DMS79 (cell line): ENCODE data around the gene KRT76.

ENCODE experiments used
- DNase-seq: peaks from one replicate; lab custom pipeline; 2025; lab: John Stamatoyannopoulos, UW

Gene KRT76

GRCh38 chr12:52813203-52813819 is 36.2 kb upstream of the KRT76 start:
- no peak for DNase-seq

GRCh38 chr12:52812749-52813148 is 35.6 kb upstream of the KRT76 start:
- no peak for DNase-seq

GRCh38 chr12:52812073-52812400 is 34.9 kb upstream of the KRT76 start:
- DNase-seq = no peak

GRCh38 chr12:52811191-52812072 is 34.3 kb upstream of the KRT76 start:
- DNase-seq = no peak

- DNase-seq = no peak
These were observed 33.4 kb upstream of the KRT76 start for GRCh38 chr12:52810554-52810953.

- DNase-seq = no peak
These were observed 32.0 kb upstream of the KRT76 start for GRCh38 chr12:52809166-52809565.

GRCh38 chr12:52808573-52809160 is 31.5 kb upstream of the KRT76 start:
- no peak for DNase-seq

- no peak for DNase-seq
These were observed 30.7 kb upstream of the KRT76 start for GRCh38 chr12:52807544-52808470.

GRCh38 chr12:52806821-52807543 is 29.8 kb upstream of the KRT76 start:
- DNase-seq = no peak

- DNase-seq = no peak
These were observed 29.1 kb upstream of the KRT76 start for GRCh38 chr12:52806169-52806811.

GRCh38 chr12:52805739-52806138 is 28.6 kb upstream of the KRT76 start:
- DNase-seq = no peak

GRCh38 chr12:52805000-52805399 is 27.9 kb upstream of the KRT76 start:
- DNase-seq = no peak

- no peak for DNase-seq
These were observed 25.3 kb upstream of the KRT76 start for GRCh38 chr12:52802442-52802841.

- no peak for DNase-seq
These were observed 24.6 kb upstream of the KRT76 start for GRCh38 chr12:52801773-52802172.

- no peak for DNase-seq
These were observed 23.2 kb upstream of the KRT76 start for GRCh38 chr12:52800259-52800917.

- DNase-seq = no peak
These were observed 22.5 kb upstream of the KRT76 start for GRCh38 chr12:52799505-52800211.

- DNase-seq = no peak
These were observed 21.7 kb upstream of the KRT76 start for GRCh38 chr12:52798671-52799504.

- DNase-seq = no peak
These were observed 21.0 kb upstream of the KRT76 start for GRCh38 chr12:52798003-52798670.
